ENCODE data around the gene PHKA2.

GRCh38 chrX:18873836-18874235 is 110.1 kb downstream of the PHKA2 start:
- TF ChIP-seq RCOR1 (IDR thresholded peaks at IDR 0.05; ENCODE audit: low read depth, low read length): no peak
- no peak for TF ChIP-seq REST (IDR thresholded peaks at IDR 0.05)
- no peak for TF ChIP-seq CTCF (IDR thresholded peaks at IDR 0.05)
- no peak for TF ChIP-seq POLR2A (IDR thresholded peaks at IDR 0.05; ENCODE audit: low read length)
- no peak for TF ChIP-seq SREBF2 (IDR thresholded peaks at IDR 0.05)
- TF ChIP-seq USF2 (IDR thresholded peaks at IDR 0.05): no peak
- TF ChIP-seq JUN (IDR thresholded peaks at IDR 0.05): no peak
- no peak for TF ChIP-seq MAFK (IDR thresholded peaks at IDR 0.05; ENCODE audit: partially characterized antibody)
- no peak for TF ChIP-seq MAZ (IDR thresholded peaks at IDR 0.05; ENCODE audit: borderline replicate concordance, low read depth, low read length)
- no peak for TF ChIP-seq POLR2AphosphoS2 (conservative IDR thresholded peaks at IDR 0.05; ENCODE audit: low read length)
- TF ChIP-seq MAX (IDR thresholded peaks at IDR 0.05): no peak
- TF ChIP-seq JUNB (IDR thresholded peaks at IDR 0.05): no peak
- TF ChIP-seq CEBPB (IDR thresholded peaks at IDR 0.05): no peak
- TF ChIP-seq RAD21 (conservative IDR thresholded peaks at IDR 0.05 in 1 of 2, IDR thresholded peaks at IDR 0.05 in 1 of 2): no peak

Measured in A549 (cell line).